Keratinocyte (primary cell): ENCODE measurements around the gene MUTYH. TPM values are rescaled to one million over a fixed set of nuclear protein-coding genes. Genes with fewer than 3 reads are reported as not detected.

Source experiments
- DNase-seq: peaks from one replicate; pipeline ENCODE4 v3.0.0-alpha.2; 2011; ENCODE audit warnings: low read depth, missing footprints, low spot score
- FAIRE-seq: peaks from 2 replicates; lab custom pipeline; 2011; peaks lifted over from hg19 to GRCh38; lab: Jason Lieb, UNC
- H2AFZ ChIP-seq: 2 replicates; pipeline ENCODE4 v1.6.0; 2012; ENCODE audit warnings: low read length, control low read depth, inconsistent platforms; ENCODE audit not compliant: control insufficient read depth
- H3K27ac ChIP-seq: 2 replicates; pipeline ENCODE4 v1.5.1; 2011; ENCODE audit warnings: low read length; ENCODE audit not compliant: control insufficient read depth, insufficient read depth
- H3K27me3 ChIP-seq: 3 replicates; pipeline ENCODE4 v1.6.0; 2011; ENCODE audit warnings: low read length; ENCODE audit not compliant: control insufficient read depth, insufficient read depth; ENCODE audit errors: extremely low read depth
- H3K36me3 ChIP-seq, 2 experiments: 2 replicates in 1 of 2; 3 replicates in 1 of 2; pipeline ENCODE4 v1.5.1; 2011; ENCODE audit warnings: low read length in 2 of 2, mild to moderate bottlenecking in 1 of 2; ENCODE audit not compliant: control insufficient read depth in 2 of 2, insufficient read depth in 2 of 2; ENCODE audit errors: extremely low read depth in 1 of 2
- H3K4me1 ChIP-seq: 3 replicates; pipeline ENCODE4 v1.5.1; 2011; ENCODE audit warnings: low read length; ENCODE audit not compliant: control insufficient read depth, insufficient read depth; ENCODE audit errors: extremely low read depth
- H3K4me2 ChIP-seq: 3 replicates; pipeline ENCODE4 v1.6.0; 2011; ENCODE audit warnings: low read depth, low read length; ENCODE audit not compliant: control insufficient read depth, insufficient read depth; ENCODE audit errors: extremely low read depth
- H3K4me3 ChIP-seq, 3 experiments: fragments of 200-600 bp in 1 of 3; sonication (generic) in 1 of 3; 2 replicates in 2 of 3; 3 replicates in 1 of 3; pipeline ENCODE4 v1.5.1; 2011 to 2016; ENCODE audit warnings: low read length in 3 of 3, mild to moderate bottlenecking in 3 of 3, control low read depth in 2 of 3, inconsistent platforms in 1 of 3, low read depth in 1 of 3, mixed read lengths in 1 of 3, mixed run types in 1 of 3, moderate library complexity in 1 of 3; ENCODE audit not compliant: control insufficient read depth in 2 of 3, insufficient read depth in 2 of 3; ENCODE audit errors: extremely low read depth in 1 of 3
- H3K79me2 ChIP-seq: 2 replicates; pipeline ENCODE4 v1.6.0; 2012; ENCODE audit warnings: low read length; ENCODE audit not compliant: control insufficient read depth, insufficient read depth
- H3K9ac ChIP-seq: 3 replicates; pipeline ENCODE4 v1.6.0; 2011; ENCODE audit warnings: low read length; ENCODE audit not compliant: control insufficient read depth, insufficient read depth; ENCODE audit errors: extremely low read depth
- H3K9me1 ChIP-seq: 3 replicates; pipeline ENCODE4 v1.6.0; 2011; ENCODE audit warnings: low read length; ENCODE audit not compliant: control insufficient read depth, insufficient read depth; ENCODE audit errors: extremely low read depth
- H3K9me3 ChIP-seq: 2 replicates; pipeline ENCODE4 v1.5.1; 2012; ENCODE audit warnings: low read depth, low read length; ENCODE audit not compliant: control insufficient read depth
- H4K20me1 ChIP-seq: 3 replicates; pipeline ENCODE4 v1.6.0; 2011; ENCODE audit warnings: low read length; ENCODE audit not compliant: control insufficient read depth, insufficient read depth; ENCODE audit errors: extremely low read depth
- CTCF ChIP-seq, 3 experiments: IDR thresholded peaks in 1 of 3; conservative IDR thresholded peaks in 1 of 3; optimal IDR thresholded peaks in 1 of 3; 2 replicates in 2 of 3; 3 replicates in 1 of 3; pipeline versions ENCODE3 to v1.5.1; 2011; ENCODE audit warnings: low read length in 3 of 3, mild to moderate bottlenecking in 3 of 3, moderate library complexity in 2 of 3, control low read depth in 1 of 3, inconsistent platforms in 1 of 3; ENCODE audit not compliant: insufficient read depth in 2 of 3; ENCODE audit errors: extremely low read depth in 1 of 3
- EZH2 ChIP-seq: IDR thresholded peaks from one replicate; pipeline ENCODE4 v1.6.1; 2012; ENCODE audit warnings: inconsistent platforms, mild to moderate bottlenecking, low read length, moderate library complexity
- dilution Hi-C: fragments of 300-500 bp; cut with MboI; formaldehyde crosslinking; loops from one replicate; pipeline ENCODE4 v1.7.0; 2020; ENCODE audit warnings: low sequenced_read_pairs; ENCODE audit not compliant: extremely low pct_ligation_motif_present
- polyA plus RNA-seq, 5 experiments: library from polyadenylated mRNA; depleted of rRNA in 3 of 5; stranded (reverse) in 3 of 5; stranded (forward) in 1 of 5; unstranded in 1 of 5; fragments of >200 nt; gene quantifications; 1 replicate in 1 of 5; 2 replicates in 3 of 5; 3 replicates in 1 of 5; pipeline versions ENCODE4 v1.2.1 to v1.2.3, GENCODE V29; 2011 to 2012; ENCODE audit warnings: missing spikeins in 2 of 5, low read depth in 1 of 5, low replicate concordance in 1 of 5

MUTYH gene
- polyA plus RNA-seq, 1 donor (not counting 4 experiments of a cell fraction or from before 2014, with no cell fraction given), result 10.0 TPM

GRCh38 chr1:45337630-45338325 lies 2.5 kb downstream of the MUTYH start:
- peaks cover 15% of the 10 kb centered on the region for H3K4me1 ChIP-seq

GRCh38 chr1:45335855-45336324 lies 4.3 kb downstream of the MUTYH start:
- FAIRE-seq, result no peak
- dilution Hi-C loops, result no loop called here

More at GRCh38 chr1:45337630-45338325, 2.5 kb downstream of the MUTYH start:
- TF ChIP-seq EZH2 (no peak), CTCF (optimal IDR thresholded peaks at IDR 0.05 in 1 of 3, IDR thresholded peaks at IDR 0.05 in 1 of 3, conservative IDR thresholded peaks at IDR 0.05 in 1 of 3; ENCODE audit: extremely low read depth in 1 of 3, insufficient read depth in 2 of 3, low read length in 3 of 3) (no peak)
- H3K4me2 ChIP-seq, result no peak overlapping the region
- no peak overlapping the region for H3K4me3 ChIP-seq
- dilution Hi-C loops, result no loop called here
- DNase-seq, result no peak
- peaks cover 9 to 11% of the 10 kb centered on the region in 2 experiments for H3K36me3 ChIP-seq
- H3K9ac ChIP-seq, result no peak overlapping the region
- no peak overlapping the region for H3K27ac ChIP-seq
- FAIRE-seq, result no peak
- H2AFZ ChIP-seq, result no peak overlapping the region
- H3K79me2 ChIP-seq, result peaks cover 16% of the 10 kb centered on the region
- no peaks in the 10 kb centered on the region for H3K27me3 ChIP-seq
- no peaks in the 10 kb centered on the region for H3K9me1 ChIP-seq
- no peaks in the 10 kb centered on the region for H3K9me3 ChIP-seq
- no peaks in the 10 kb centered on the region for H4K20me1 ChIP-seq

More at GRCh38 chr1:45335855-45336324, 4.3 kb downstream of the MUTYH start:
- Histone ChIP-seq H2AFZ (no peak overlapping the region), H3K9me1 (no peaks in the 10 kb centered on the region), H3K9ac (no peak overlapping the region), H3K4me1 (peaks cover 7% of the 10 kb centered on the region), H3K9me3 (no peaks in the 10 kb centered on the region), H4K20me1 (no peaks in the 10 kb centered on the region), H3K27me3 (no peaks in the 10 kb centered on the region), H3K4me3 (no peak overlapping the region), H3K4me2 (no peak overlapping the region), H3K79me2 (peaks cover 7% of the 10 kb centered on the region), H3K36me3 (peaks cover 0 to 6% of the 10 kb centered on the region in 2 experiments), H3K27ac (no peak overlapping the region)
- TF ChIP-seq CTCF (optimal IDR thresholded peaks at IDR 0.05 in 1 of 3, IDR thresholded peaks at IDR 0.05 in 1 of 3, conservative IDR thresholded peaks at IDR 0.05 in 1 of 3; ENCODE audit: extremely low read depth in 1 of 3, insufficient read depth in 2 of 3, low read length in 3 of 3) (no peak), EZH2 (no peak)
- DNase-seq, result no peak
